GM23248 (cell line): Measurements from ENCODE around the gene PBOV1. TPM values are rescaled to one million over a fixed set of nuclear protein-coding genes. Genes with fewer than 3 reads are reported as not detected.

Experiments used
- DNase-seq: peaks from one replicate; pipeline ENCODE4 v3.0.0-alpha.2; 2015
- H2AFZ ChIP-seq: fragments of 200-600 bp; sonication (generic); 2 replicates; pipeline ENCODE4 v1.6.1; 2016; ENCODE audit warnings: antibody characterized with exemption
- H3F3A ChIP-seq: fragments of 200-600 bp; sonication (generic); 2 replicates; pipeline ENCODE4 v1.6.1; 2016; ENCODE audit warnings: mild to moderate bottlenecking, antibody characterized with exemption, mixed run types; ENCODE audit not compliant: insufficient read depth
- H3K27ac ChIP-seq: fragments of 200-600 bp; sonication (generic); 2 replicates; pipeline ENCODE4 v1.5.1; 2016; ENCODE audit warnings: mild to moderate bottlenecking
- H3K27me3 ChIP-seq: fragments of 200-600 bp; sonication (generic); replicated peaks from 2 replicates; pipeline ENCODE4 v1.6.1; 2016; ENCODE audit warnings: mild to moderate bottlenecking; ENCODE audit not compliant: insufficient read depth
- H3K36me3 ChIP-seq: fragments of 200-600 bp; sonication (generic); 2 replicates; pipeline ENCODE4 v1.6.1; 2016; ENCODE audit warnings: low read depth, mild to moderate bottlenecking
- H3K4me1 ChIP-seq: fragments of 200-600 bp; sonication (generic); 2 replicates; pipeline ENCODE4 v1.6.1; 2016; ENCODE audit warnings: mild to moderate bottlenecking; ENCODE audit not compliant: insufficient read depth
- H3K4me2 ChIP-seq: fragments of 200-600 bp; sonication (generic); one replicate; pipeline ENCODE4 v1.6.1; 2016; ENCODE audit warnings: mild to moderate bottlenecking; ENCODE audit not compliant: unreplicated experiment
- H3K4me3 ChIP-seq: fragments of 200-600 bp; sonication (generic); 2 replicates; pipeline ENCODE4 v1.5.1; 2016; ENCODE audit warnings: mild to moderate bottlenecking
- H3K79me2 ChIP-seq: fragments of 200-600 bp; sonication (generic); 2 replicates; pipeline ENCODE4 v1.6.1; 2016; ENCODE audit warnings: mild to moderate bottlenecking; ENCODE audit not compliant: insufficient read depth
- H3K9ac ChIP-seq: fragments of 200-600 bp; sonication (generic); 2 replicates; pipeline ENCODE4 v1.6.1; 2016; ENCODE audit warnings: mild to moderate bottlenecking
- H3K9me2 ChIP-seq: fragments of 200-600 bp; sonication (generic); 2 replicates; pipeline ENCODE4 v1.6.1; 2016; ENCODE audit warnings: mixed run types, mild to moderate bottlenecking, moderate library complexity; ENCODE audit not compliant: insufficient read depth
- H3K9me3 ChIP-seq: fragments of 200-600 bp; sonication (generic); one replicate; pipeline ENCODE4 v1.6.1; 2017; ENCODE audit warnings: low read depth
- H4K20me1 ChIP-seq: fragments of 200-600 bp; sonication (generic); 2 replicates; pipeline ENCODE4 v1.6.0; 2016; ENCODE audit not compliant: insufficient read depth
- EZH2 ChIP-seq: fragments of 200-600 bp; sonication (generic); IDR thresholded peaks from 2 replicates; pipeline ENCODE4 v1.6.1; 2018; ENCODE audit warnings: antibody characterized with exemption, mild to moderate bottlenecking; ENCODE audit not compliant: insufficient read depth, poor library complexity, severe bottlenecking
- EZH2phosphoT487 ChIP-seq: fragments of 200-600 bp; sonication (generic); IDR thresholded peaks from 2 replicates; pipeline ENCODE4 v1.6.1; 2018; ENCODE audit warnings: antibody characterized with exemption, moderate library complexity, mild to moderate bottlenecking, low read depth; ENCODE audit not compliant: insufficient read depth
- WGBS, 2 experiments: methylation state at CpG; one replicate each; pipeline ENCODE4 v1.1.6; 2015 to 2017; ENCODE audit warnings: low lambda C conversion rate in 2 of 2, low coverage in 1 of 2; ENCODE audit errors: missing lambda C conversion rate in 2 of 2; 5-methylcytosine and 5-hydroxymethylcytosine counted together
- in situ Hi-C: fragments of 300-500 bp; cut with MboI; formaldehyde crosslinking; loops from 2 replicates; pipeline ENCODE4 v1.15.0; 2020
- polyA plus RNA-seq: library from polyadenylated mRNA; unstranded; fragments of >200 nt; fragmentation: Nextera tagmentation; extraction: Ambion mirVana; gene quantifications from 2 replicates; pipeline ENCODE4 v1.2.1, GENCODE V29; 2016
- total RNA-seq: library from RNA; depleted of rRNA; stranded (reverse); fragments of >200 nt; shearing (Covaris generic); gene quantifications from 2 replicates; pipeline ENCODE4 v1.2.3, GENCODE V29; 2014

Gene PBOV1
- total and polyA plus RNA-seq, 2 experiments from 2014 or later = not detected

- Histone ChIP-seq H3K4me3 (no peak overlapping the region), H3K36me3 (no peaks in the 10 kb centered on the region), H3K9me3 (no peaks in the 10 kb centered on the region), H3K9me2 (no peaks in the 10 kb centered on the region), H4K20me1 (no peaks in the 10 kb centered on the region), H3K27ac (no peak overlapping the region), H3F3A (no peaks in the 10 kb centered on the region), H3K27me3 (0 out of 2 replicates have a peak, but pooled peaks cover 7% of the 10 kb centered on the region), H3K4me1 (no peaks in the 10 kb centered on the region), H3K79me2 (no peaks in the 10 kb centered on the region), H2AFZ (no peak overlapping the region), H3K4me2 (no peak overlapping the region), H3K9ac (no peak overlapping the region)
- WGBS, 2 experiments = 58 to 60% methylated on average over 6 of the region's 6 CpGs
- DNase-seq = no peak
- in situ Hi-C loops = no loop called here
- TF ChIP-seq EZH2phosphoT487 (no peak), EZH2 (no peak)
Observed at GRCh38 chr6:138258991-138259390, 40.7 kb upstream of the PBOV1 start.

- Histone ChIP-seq H3K4me1 (no peaks in the 10 kb centered on the region), H3K4me3 (no peak overlapping the region), H3K36me3 (no peaks in the 10 kb centered on the region), H3K27me3 (0 out of 2 replicates have a peak, but pooled peaks cover 7% of the 10 kb centered on the region), H3K9ac (no peak overlapping the region), H2AFZ (no peak overlapping the region), H3K4me2 (no peak overlapping the region), H3K9me2 (no peaks in the 10 kb centered on the region), H3F3A (no peaks in the 10 kb centered on the region), H3K79me2 (no peaks in the 10 kb centered on the region), H3K9me3 (no peaks in the 10 kb centered on the region), H4K20me1 (no peaks in the 10 kb centered on the region), H3K27ac (no peak overlapping the region)
- 68 to 73% methylated on average over 6 of the region's 6 CpGs for WGBS, 2 experiments
- no peak for TF ChIP-seq EZH2phosphoT487
- no peak for TF ChIP-seq EZH2
- in situ Hi-C loops = no loop called here
- no peak for DNase-seq
Observed at GRCh38 chr6:138258197-138258596, 39.9 kb upstream of the PBOV1 start.

DNA sequence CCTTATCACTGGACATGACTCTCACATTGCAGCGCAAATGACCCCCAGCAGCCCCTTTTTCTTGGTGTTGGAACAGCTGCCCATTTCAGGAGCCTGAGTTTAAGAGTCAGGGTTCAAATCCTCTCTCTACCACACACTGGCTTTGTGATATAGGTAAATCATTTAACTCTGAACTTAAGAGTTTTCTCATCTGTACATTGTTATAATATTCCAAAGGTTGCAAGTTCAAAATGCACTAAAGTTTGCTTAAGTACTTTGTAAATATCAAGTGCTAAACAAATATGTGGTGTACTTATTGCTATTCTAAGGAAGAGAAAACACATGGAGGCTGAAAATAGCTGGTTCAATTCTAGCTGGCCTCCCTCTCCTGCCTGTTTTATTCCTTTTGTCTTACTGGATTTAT lies 39.3 kb upstream of the PBOV1 start:
- in situ Hi-C loops = no loop called here
- no peak for TF ChIP-seq EZH2
- no peak for TF ChIP-seq EZH2phosphoT487
- Histone ChIP-seq H3K4me1 (no peaks in the 10 kb centered on the region), H3K9me2 (no peaks in the 10 kb centered on the region), H3K9me3 (no peaks in the 10 kb centered on the region), H3K27me3 (0 out of 2 replicates have a peak, but pooled peaks cover 7% of the 10 kb centered on the region), H3K4me3 (no peak overlapping the region), H3F3A (no peaks in the 10 kb centered on the region), H3K79me2 (no peaks in the 10 kb centered on the region), H4K20me1 (no peaks in the 10 kb centered on the region), H3K9ac (no peak overlapping the region), H3K27ac (no peak overlapping the region), H2AFZ (no peak overlapping the region), H3K4me2 (no peak overlapping the region), H3K36me3 (no peaks in the 10 kb centered on the region)
- 79 to 88% methylated on average over 1 of the region's 1 CpG for WGBS, 2 experiments
- no peak for DNase-seq

- DNase-seq = no peak
- Histone ChIP-seq H3K36me3 (no peaks in the 10 kb centered on the region), H3K9ac (no peak overlapping the region), H3K4me1 (0 out of 2 replicates have a peak, but pooled peaks cover 3% of the 10 kb centered on the region), H3K4me3 (no peak overlapping the region), H4K20me1 (no peaks in the 10 kb centered on the region), H3K27ac (no peak overlapping the region), H3K79me2 (no peaks in the 10 kb centered on the region), H3K4me2 (no peak overlapping the region), H3F3A (no peaks in the 10 kb centered on the region), H2AFZ (no peak overlapping the region), H3K27me3 (0 out of 2 replicates have a peak, but pooled peaks cover 5% of the 10 kb centered on the region), H3K9me2 (no peaks in the 10 kb centered on the region), H3K9me3 (no peaks in the 10 kb centered on the region)
- TF ChIP-seq EZH2phosphoT487 = no peak
- TF ChIP-seq EZH2 = no peak
- WGBS, 2 experiments = 82 to 84% methylated on average over 15 to 20 of the region's 20 CpGs
- in situ Hi-C loops = no loop called here
Observed at GRCh38 chr6:138255443-138255842, 37.2 kb upstream of the PBOV1 start.

- Histone ChIP-seq H3K4me1 (0 out of 2 replicates have a peak, but pooled peaks cover 4% of the 10 kb centered on the region), H3K9ac (no peak overlapping the region), H3K4me3 (no peak overlapping the region), H3K4me2 (no peak overlapping the region), H3K9me2 (no peaks in the 10 kb centered on the region), H3F3A (no peaks in the 10 kb centered on the region), H3K9me3 (no peaks in the 10 kb centered on the region), H3K27ac (no peak overlapping the region), H4K20me1 (no peaks in the 10 kb centered on the region), H3K79me2 (no peaks in the 10 kb centered on the region), H2AFZ (no peak overlapping the region), H3K36me3 (no peaks in the 10 kb centered on the region), H3K27me3 (no peaks in the 10 kb centered on the region)
- in situ Hi-C loops = no loop called here
- no peak for TF ChIP-seq EZH2phosphoT487
- no peak for TF ChIP-seq EZH2
- DNase-seq = no peak
- WGBS, 2 experiments = 88 to 89% methylated on average over 11 of the region's 11 CpGs
Observed at GRCh38 chr6:138253731-138254130, 35.4 kb upstream of the PBOV1 start.
